CD4-positive, alpha-beta T cell treated with Interleukin-6 for 4 hours (primary cell): Measurements from ENCODE around the gene MEIS2.

Source experiments
- DNase-seq: peaks from one replicate; pipeline ENCODE4 v3.0.0-alpha.2; 2020; ENCODE audit warnings: mixed read lengths

MEIS2 gene

GRCh38 chr15:37100109-37100965 is at the start of gene MEIS2:
Gene MEIS2 (minus strand): TSS chr15:37100549. CDS start chr15:37099466, 1,083 bp downstream.
- DNase-seq = peak; percentile 21

GRCh38 chr15:37149146-37149545 is 48.8 kb upstream of the MEIS2 start:
- no peak for DNase-seq

- DNase-seq = no peak
Observed at GRCh38 chr15:37148714-37149113, 48.4 kb upstream of the MEIS2 start.

GRCh38 chr15:37143351-37143750 is 43.0 kb upstream of the MEIS2 start:
- no peak for DNase-seq

GRCh38 chr15:37142371-37142770 is 42.0 kb upstream of the MEIS2 start:
- no peak for DNase-seq

- DNase-seq = no peak
Observed at GRCh38 chr15:37140531-37141058, 40.2 kb upstream of the MEIS2 start.

- no peak for DNase-seq
Observed at GRCh38 chr15:37138591-37139215, 38.4 kb upstream of the MEIS2 start.

- DNase-seq = no peak
Observed at GRCh38 chr15:37137221-37137620, 36.9 kb upstream of the MEIS2 start.

GRCh38 chr15:37136666-37137065 is 36.3 kb upstream of the MEIS2 start:
- DNase-seq = no peak

GRCh38 chr15:37135225-37135624 is 34.9 kb upstream of the MEIS2 start:
- DNase-seq = no peak

- DNase-seq = no peak
Observed at GRCh38 chr15:37134699-37135131, 34.4 kb upstream of the MEIS2 start.

GRCh38 chr15:37134244-37134643 is 33.9 kb upstream of the MEIS2 start:
- no peak for DNase-seq

- DNase-seq = no peak
Observed at GRCh38 chr15:37133602-37134001, 33.3 kb upstream of the MEIS2 start.

- no peak for DNase-seq
Observed at GRCh38 chr15:37132826-37133417, 32.6 kb upstream of the MEIS2 start.

GRCh38 chr15:37131621-37132020 is 31.3 kb upstream of the MEIS2 start:
- no peak for DNase-seq

GRCh38 chr15:37130356-37130755 is 30.0 kb upstream of the MEIS2 start:
- DNase-seq = no peak

- DNase-seq = no peak
Observed at GRCh38 chr15:37125143-37125542, 24.8 kb upstream of the MEIS2 start.

GRCh38 chr15:37124331-37124730 is 24.0 kb upstream of the MEIS2 start:
- no peak for DNase-seq

GRCh38 chr15:37122703-37123102 is 22.4 kb upstream of the MEIS2 start:
- DNase-seq = no peak

GRCh38 chr15:37121492-37121891 is 21.1 kb upstream of the MEIS2 start:
- no peak for DNase-seq

- DNase-seq = no peak
Observed at GRCh38 chr15:37117030-37117429, 16.7 kb upstream of the MEIS2 start.

GRCh38 chr15:37115538-37115937 is 15.2 kb upstream of the MEIS2 start:
- DNase-seq = no peak

- no peak for DNase-seq
Observed at GRCh38 chr15:37112971-37113670, 12.8 kb upstream of the MEIS2 start.
